D721Med (cell line): ENCODE data around the gene TSPEAR.
"Not testable (repeated sequence)": the region's sequence is repeated elsewhere in the genome, so short reads cannot be mapped to it uniquely, and the experiment has no call there.

Experiments
- DNase-seq: peaks from one replicate; pipeline ENCODE4 v3.0.0; 2011; ENCODE audit warnings: low spot score; ENCODE audit not compliant: insufficient read length
- FAIRE-seq: peaks from 2 replicates; lab custom pipeline; 2011; peaks lifted over from hg19 to GRCh38; lab: Jason Lieb, UNC
- CTCF ChIP-seq: IDR thresholded peaks from 2 replicates; pipeline ENCODE4 v1.5.1; 2012; ENCODE audit warnings: mild to moderate bottlenecking, control low read depth; ENCODE audit not compliant: insufficient read depth; ENCODE audit errors: missing control alignments

TSPEAR gene

GRCh38 chr21:44666401-44667320 lies 44.7 kb downstream of the TSPEAR start, which contains the start of gene KRTAP12-2:
Gene KRTAP12-2, minus strand, starts transcription at chr21:44666927. Its CDS starts 41 bp downstream, at chr21:44666886.
- FAIRE-seq (no peak), DNase-seq (no peak)
- TF ChIP-seq CTCF: no peak

- no peak for TF ChIP-seq CTCF
- FAIRE-seq (no peak), DNase-seq (no peak)
Observed at GRCh38 chr21:44664691-44665090, 46.7 kb downstream of the TSPEAR start.

GRCh38 chr21:44661567-44661966 lies 49.8 kb downstream of the TSPEAR start:
- not testable (repeated sequence) for DNase-seq, FAIRE-seq

GRCh38 chr21:44658913-44659595 lies 52.3 kb downstream of the TSPEAR start:
- DNase-seq (no peak), FAIRE-seq (no peak)
- no peak for TF ChIP-seq CTCF

- FAIRE-seq (no peak), DNase-seq (no peak)
- TF ChIP-seq CTCF: no peak
Observed at GRCh38 chr21:44658541-44658910, 52.8 kb downstream of the TSPEAR start.

GRCh38 chr21:44657635-44658540 lies 53.5 kb downstream of the TSPEAR start, which contains the start of gene KRTAP12-3:
Gene KRTAP12-3, plus strand, starts transcription at chr21:44657932. Its CDS starts 48 bp downstream, at chr21:44657980.
- no peak for TF ChIP-seq CTCF
- DNase-seq: no peak
- no peak for FAIRE-seq

GRCh38 chr21:44656868-44657267 lies 54.5 kb downstream of the TSPEAR start:
- FAIRE-seq (no peak), DNase-seq (no peak)
- TF ChIP-seq CTCF: no peak
